GM18907 (cell line): ENCODE results near the gene SHOC2.

Experiments used
- ATAC-seq: cut with Tn5 transposase; IDR thresholded peaks from one replicate; pipeline ENCODE4 v1.9.1; 2021; ENCODE audit warnings: mild to moderate bottlenecking, moderate library complexity; ENCODE audit not compliant: unreplicated experiment

SHOC2 gene

GRCh38 chr10:110944792-110945396 lies 25.5 kb downstream of the SHOC2 start:
- ATAC-seq, result no peak

- ATAC-seq, result no peak
These were observed 27.1 kb downstream of the SHOC2 start for GRCh38 chr10:110946496-110946895.

DNA sequence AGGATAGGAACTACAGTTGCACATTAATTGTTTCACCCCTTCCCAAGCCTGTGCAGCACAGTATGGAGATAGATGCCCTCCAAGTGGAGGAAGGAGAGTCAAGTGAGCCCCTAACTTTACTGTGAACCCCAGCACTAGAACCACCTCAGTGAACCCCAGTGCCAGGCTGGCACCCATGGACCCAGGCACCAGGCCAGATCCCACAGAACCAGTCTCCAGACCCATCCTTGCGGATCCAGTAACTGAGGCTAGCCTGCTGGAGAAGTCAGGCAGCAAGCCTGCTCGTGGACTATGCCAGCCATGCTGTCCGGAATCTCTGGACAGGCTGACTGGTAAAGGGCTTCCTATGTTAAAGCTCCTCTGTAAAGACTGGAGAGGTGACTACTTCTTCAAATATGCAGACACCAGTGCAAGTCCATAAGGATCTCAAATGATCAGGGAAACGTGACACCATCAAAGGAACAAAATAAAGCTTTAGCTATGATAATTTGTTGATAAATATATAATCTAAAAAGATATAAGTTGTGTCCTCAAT lies 27.7 kb downstream of the SHOC2 start:
- ATAC-seq, result no peak

GRCh38 chr10:110951381-110951780 lies 32.0 kb downstream of the SHOC2 start:
- ATAC-seq, result no peak

GRCh38 chr10:110957606-110958005 lies 38.2 kb downstream of the SHOC2 start:
- no peak for ATAC-seq

DNA sequence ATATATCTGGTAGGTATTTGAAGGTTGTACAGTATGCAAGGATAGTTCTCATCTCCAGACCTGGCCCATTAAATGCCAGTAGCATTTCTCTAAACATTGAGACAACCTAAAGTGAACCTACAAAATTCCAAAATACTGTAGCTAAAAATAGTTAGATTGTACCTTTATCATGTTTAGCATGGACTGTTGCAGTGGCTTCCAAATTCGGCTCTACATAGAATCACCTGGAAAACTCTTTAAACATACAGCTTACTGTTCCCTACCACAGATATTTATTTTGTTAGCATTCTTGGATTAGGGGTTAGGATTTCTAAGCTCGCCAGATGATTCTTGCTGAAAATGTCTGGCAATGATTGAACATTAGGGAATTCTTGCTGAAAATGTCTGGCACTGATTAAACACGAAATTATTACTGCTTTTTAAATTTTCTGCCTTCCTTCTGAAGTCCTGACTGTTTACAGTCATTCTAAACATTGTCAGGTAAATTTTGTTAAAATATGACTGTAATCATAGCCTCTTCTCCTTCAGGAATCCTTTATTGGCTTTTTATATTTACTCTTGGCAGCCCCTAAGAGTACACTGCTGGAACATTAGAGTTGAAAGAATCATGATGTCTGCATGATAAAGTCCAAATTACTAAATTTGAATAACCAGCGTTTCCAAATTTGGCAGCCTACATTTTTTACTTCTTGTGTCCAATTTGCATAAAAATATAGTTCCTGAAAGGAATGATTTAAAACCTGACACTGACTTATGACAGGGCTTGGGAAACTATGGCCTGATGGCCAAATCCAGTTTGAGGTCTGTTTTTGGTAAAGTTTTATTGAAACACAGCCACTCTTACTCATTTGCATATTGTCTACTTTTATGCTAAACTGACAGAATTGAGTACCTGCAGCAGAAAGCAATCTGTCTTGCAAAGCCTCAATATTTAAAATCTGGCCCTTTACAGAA lies 40.3 kb downstream of the SHOC2 start:
- ATAC-seq, result no peak

DNA sequence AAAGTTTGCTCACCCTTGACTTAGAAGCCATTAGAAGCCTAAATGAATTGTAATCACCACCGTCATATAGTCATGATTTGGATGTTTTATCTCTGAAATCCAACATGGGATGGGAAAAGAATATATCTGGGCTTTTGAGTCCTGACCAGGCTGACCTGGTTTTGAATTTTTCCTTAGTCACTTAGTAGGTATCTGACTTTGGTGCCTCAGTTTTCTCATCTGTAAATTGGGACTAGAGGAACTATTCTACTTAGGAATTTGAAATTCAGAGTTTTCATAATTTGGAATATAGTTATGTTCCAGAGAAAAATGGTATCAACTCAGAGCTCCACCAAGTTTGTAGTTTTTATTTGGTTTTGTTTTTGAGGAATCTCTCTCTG lies 40.9 kb downstream of the SHOC2 start:
- ATAC-seq, result no peak

DNA sequence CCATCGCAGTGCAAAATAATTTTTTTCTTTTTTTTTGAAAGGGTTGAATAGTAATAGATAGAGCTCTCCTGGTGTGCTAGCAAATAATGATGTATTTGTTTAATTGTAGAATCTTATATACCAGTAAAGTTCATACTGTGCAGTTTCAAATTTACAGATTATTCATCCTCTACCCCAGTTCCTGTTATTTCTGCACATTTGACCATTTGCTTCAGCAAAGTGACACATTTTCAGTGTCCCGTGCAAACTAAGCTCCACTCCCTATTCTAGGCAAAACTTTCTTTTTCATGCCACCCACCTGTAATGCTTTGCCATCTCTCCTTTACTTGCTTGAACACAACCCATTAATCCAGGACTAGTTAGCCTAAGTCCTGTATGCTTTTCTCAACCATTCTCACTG lies 43.0 kb downstream of the SHOC2 start:
- no peak for ATAC-seq

- ATAC-seq, result no peak
These were observed 43.8 kb downstream of the SHOC2 start for GRCh38 chr10:110963162-110963561.

DNA sequence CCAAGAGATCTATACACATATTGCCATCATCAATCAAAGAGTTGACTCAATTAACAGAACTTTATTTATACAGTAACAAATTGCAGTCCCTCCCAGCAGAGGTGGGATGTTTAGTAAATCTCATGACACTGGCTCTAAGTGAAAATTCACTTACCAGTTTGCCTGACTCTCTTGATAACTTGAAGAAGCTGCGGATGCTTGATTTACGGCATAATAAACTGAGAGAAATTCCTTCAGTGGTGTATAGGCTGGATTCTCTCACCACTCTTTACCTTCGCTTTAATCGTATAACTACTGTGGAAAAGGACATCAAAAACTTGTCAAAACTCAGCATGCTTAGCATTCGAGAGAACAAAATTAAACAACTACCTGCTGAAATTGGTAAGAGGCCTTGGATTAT lies 45.3 kb downstream of the SHOC2 start:
- no peak for ATAC-seq

DNA sequence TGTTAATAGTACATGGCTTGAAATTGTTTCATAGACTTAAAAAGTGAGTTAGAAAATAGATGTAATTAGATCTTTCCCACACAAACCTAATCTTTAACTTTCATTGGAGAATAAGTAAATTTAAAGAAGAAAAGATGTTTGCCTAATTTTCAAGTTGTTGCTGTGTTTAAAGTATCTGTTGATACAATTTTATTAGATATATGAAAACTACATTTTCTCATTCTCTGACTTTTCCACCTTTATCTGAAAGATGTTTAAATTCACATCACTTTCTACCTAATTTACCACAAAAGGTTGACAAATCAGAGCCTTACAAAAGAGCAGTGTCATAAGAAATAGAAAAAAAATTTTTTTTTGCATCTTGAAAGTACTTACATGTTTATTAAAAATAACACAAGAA lies 45.8 kb downstream of the SHOC2 start:
- no peak for ATAC-seq

DNA sequence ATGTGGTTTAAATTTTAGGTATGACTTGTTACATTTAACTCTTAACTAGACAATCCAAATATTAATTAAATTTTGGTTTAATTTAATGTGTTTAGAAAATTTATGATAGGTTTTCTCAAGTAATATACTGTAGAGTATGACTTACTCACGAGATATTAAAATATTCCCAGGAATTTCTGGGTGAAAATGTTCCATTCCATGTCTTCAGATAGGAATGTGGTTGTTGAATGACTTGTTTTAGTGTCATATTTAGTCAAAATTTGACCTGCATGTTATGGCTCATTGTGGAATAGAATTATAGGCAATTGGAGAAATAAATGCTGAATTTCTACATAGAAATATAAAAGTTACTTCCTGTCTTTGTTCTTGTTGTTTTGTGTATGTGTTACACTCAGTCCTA lies 46.7 kb downstream of the SHOC2 start:
- no peak for ATAC-seq

DNA sequence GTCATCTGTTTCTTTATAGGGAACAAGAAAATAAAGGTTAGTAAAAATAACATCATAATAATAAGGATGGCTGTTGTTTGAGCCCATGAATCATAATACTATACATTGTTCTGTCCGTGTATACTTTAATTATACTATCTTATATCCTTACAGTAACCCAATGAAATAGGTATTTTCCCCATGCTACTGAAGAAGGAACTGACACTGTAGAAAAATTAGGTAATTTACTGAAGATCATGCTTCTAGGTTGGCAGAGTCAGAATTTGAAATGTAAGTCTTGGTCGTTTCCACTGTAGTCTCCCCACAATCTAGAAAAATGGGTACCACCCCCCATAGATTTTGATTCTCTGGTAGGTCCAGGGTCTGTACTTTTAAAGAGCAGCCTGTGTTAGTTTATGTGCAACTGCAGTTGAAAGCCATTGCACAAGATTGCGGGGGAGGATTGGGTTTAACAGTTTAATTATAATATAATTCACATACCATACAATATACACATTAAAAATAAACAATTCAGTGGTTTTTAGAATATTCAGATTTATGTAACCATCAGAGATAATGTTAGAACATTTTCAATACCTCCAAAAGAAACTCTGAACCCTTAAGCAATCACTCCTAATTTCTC lies 47.7 kb downstream of the SHOC2 start:
- peak; percentile 36 for ATAC-seq

GRCh38 chr10:110967645-110968044 lies 48.2 kb downstream of the SHOC2 start:
- ATAC-seq, result peak; percentile 63

- no peak for ATAC-seq
These were observed 49.8 kb downstream of the SHOC2 start for GRCh38 chr10:110969183-110969582.

DNA sequence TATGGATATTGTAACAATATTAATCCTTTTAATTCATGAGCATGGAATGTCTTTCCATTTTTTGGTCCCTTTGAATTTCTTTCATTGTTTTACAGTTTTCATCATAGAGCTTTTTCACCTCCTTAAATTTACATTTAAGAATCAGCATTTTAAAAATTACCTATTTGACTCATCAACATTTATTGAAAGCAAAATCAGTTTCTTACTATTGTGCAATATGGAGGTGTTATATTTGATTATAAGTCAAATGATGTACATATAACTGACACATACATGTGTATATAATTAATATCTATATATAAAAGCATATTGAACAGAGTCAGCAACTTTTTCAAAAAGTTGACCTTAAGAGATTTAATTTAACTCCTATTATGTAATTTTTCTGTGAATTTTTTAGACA lies 52.2 kb downstream of the SHOC2 start:
- ATAC-seq, result no peak

GRCh38 chr10:110972231-110973134 lies 53.1 kb downstream of the SHOC2 start:
- no peak for ATAC-seq

DNA sequence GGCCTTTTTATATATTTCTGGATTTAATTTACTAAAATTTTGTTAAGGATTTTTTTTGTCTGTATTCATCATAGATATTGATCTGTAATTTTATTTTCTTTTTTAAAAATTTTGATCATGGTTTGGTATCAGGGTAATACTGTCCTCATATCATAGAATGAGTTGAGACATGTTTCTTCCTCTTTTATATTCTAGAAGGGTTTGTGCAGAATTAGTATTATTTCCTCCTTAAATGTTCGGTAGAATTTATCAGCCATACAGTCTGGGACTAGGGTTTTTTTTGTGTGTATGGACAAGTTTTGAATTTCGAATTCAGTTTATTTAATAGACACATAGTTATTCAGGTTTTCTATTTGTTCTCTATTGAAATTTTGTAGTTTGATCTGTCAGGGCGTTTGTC lies 54.0 kb downstream of the SHOC2 start:
- no peak for ATAC-seq

DNA sequence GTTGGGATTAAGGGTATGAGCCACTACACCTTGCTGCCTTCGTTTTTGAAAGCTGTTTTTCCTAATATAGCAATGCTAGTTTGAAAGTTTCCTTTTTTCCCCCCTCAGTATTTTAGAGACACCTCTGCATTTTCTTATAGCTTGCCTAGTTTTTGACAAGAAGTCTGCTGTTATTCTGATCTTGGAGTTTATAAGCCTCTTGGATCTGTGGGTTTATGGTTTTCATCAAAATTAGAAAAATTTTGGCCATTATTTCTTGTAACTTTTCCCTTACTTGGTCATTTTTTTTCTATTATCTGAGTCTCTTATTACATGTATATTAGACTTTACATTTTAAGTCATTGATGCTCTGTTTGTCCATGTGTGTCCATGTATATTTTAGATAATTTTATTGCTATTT lies 57.2 kb downstream of the SHOC2 start:
- ATAC-seq, result no peak

DNA sequence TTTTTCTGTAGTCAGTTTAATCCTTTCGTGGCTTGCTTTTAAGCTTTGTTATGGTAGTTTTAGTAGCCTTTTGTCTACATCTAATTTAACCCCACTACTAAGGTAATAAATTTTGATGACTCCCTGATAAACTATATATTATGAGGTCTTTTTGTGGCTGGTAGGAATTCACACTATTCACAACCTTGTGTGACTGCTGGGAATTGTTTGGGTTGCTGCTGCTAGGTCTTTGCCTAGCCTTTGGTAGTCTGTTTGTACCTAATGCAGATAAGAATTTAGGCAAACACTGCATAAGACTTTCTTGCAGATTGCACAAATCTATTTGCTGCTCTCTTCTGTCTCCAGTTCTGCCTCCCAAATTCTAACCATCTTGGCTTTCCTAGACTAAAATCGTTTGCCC lies 58.3 kb downstream of the SHOC2 start:
- no peak for ATAC-seq

DNA sequence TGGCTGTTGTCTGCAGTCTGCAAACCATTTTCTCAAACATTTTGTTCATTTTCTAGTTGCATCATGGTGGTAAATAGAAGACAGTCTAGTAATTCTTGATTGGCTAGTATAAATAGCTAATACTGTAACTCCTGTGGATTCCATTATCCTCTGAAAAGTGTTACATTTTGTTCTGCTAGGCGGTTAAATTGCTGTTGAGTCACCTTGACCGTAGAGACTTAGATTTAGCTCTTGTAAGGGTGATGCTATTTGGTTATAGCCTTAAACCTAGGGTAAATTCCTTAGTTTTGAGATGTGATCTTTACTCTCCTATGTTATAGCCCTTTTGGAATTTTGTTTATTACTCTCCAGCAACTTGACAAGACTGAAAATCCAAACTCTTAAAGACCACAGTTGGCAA lies 58.8 kb downstream of the SHOC2 start:
- no peak for ATAC-seq
